GM12878 (cell line): ENCODE measurements around the gene NR2C2AP.

Source experiments
- CHD4 ChIP-seq: fragments of 200-600 bp; sonication (generic); IDR thresholded peaks from 2 replicates; pipeline ENCODE4 v1.6.1; 2016; ENCODE audit warnings: mild to moderate bottlenecking
- CREM ChIP-seq: IDR thresholded peaks from 2 replicates; pipeline ENCODE4 v1.6.1; 2014; ENCODE audit warnings: antibody characterized with exemption, low read depth
- EED ChIP-seq: sonication (generic); IDR thresholded peaks from 2 replicates; pipeline ENCODE4 v1.6.1; 2016; ENCODE audit warnings: antibody characterized with exemption, low read depth
- HDGF ChIP-seq: fragments of 450-650 bp; IDR thresholded peaks from 2 replicates; pipeline ENCODE4 v1.6.1; 2016; ENCODE audit warnings: antibody characterized with exemption
- JUND ChIP-seq: IDR thresholded peaks from 2 replicates; pipeline ENCODE4 v1.6.1; 2012; ENCODE audit warnings: low read depth, mild to moderate bottlenecking, low read length, improper control_type of control experiment, moderate library complexity
- KDM1A ChIP-seq: fragments of 200-600 bp; sonication (generic); IDR thresholded peaks from 2 replicates; pipeline ENCODE4 v1.6.1; 2016; ENCODE audit warnings: borderline replicate concordance
- POLR2A ChIP-seq: IDR thresholded peaks from 2 replicates; pipeline ENCODE4 v1.6.1; 2011; ENCODE audit warnings: low read depth, mild to moderate bottlenecking, low read length
- RAD21 ChIP-seq: IDR thresholded peaks from 2 replicates; pipeline ENCODE4 v1.6.1; 2011; ENCODE audit warnings: mild to moderate bottlenecking, low read depth, low read length, moderate library complexity; ENCODE audit not compliant: insufficient read depth
- RAD51 ChIP-seq: fragments of 450-650 bp; IDR thresholded peaks from 2 replicates; pipeline ENCODE4 v1.6.1; 2016; ENCODE audit warnings: moderate library complexity, mild to moderate bottlenecking, inconsistent platforms
- SMC3 ChIP-seq: IDR thresholded peaks from 2 replicates; pipeline ENCODE4 v1.6.1; 2011; ENCODE audit warnings: low read length, improper control_type of control experiment, borderline replicate concordance
- ZNF207 ChIP-seq: fragments of 450-650 bp; IDR thresholded peaks from 2 replicates; pipeline ENCODE4 v1.6.1; 2014; ENCODE audit warnings: antibody characterized with exemption, mild to moderate bottlenecking, borderline replicate concordance
- TF ChIP-seq, protein P1 (sequence below), 3 experiments: IDR thresholded peaks in 2 of 3; conservative IDR thresholded peaks in 1 of 3; 2 replicates each; pipeline ENCODE4 v1.5.1; 2011; ENCODE audit warnings: low read depth in 3 of 3, low read length in 3 of 3, mild to moderate bottlenecking in 3 of 3, control low read depth in 2 of 3, moderate library complexity in 2 of 3, inconsistent platforms in 1 of 3, mixed read lengths in 1 of 3; ENCODE audit not compliant: control insufficient read depth in 2 of 3, insufficient read depth in 1 of 3; ENCODE audit errors: extremely low read depth in 1 of 3
- TF ChIP-seq, protein P2 (sequence below): fragments of 450-650 bp; IDR thresholded peaks from 2 replicates; pipeline ENCODE4 v1.6.1; 2014; ENCODE audit warnings: mild to moderate bottlenecking
- TF ChIP-seq, protein P3 (sequence below): IDR thresholded peaks from 2 replicates; pipeline ENCODE4 v1.6.1; 2012; ENCODE audit warnings: low read length, inconsistent platforms

GRCh38 chr19:19238126-19238894 lies 35.1 kb upstream of the NR2C2AP start:
- TF ChIP-seq, protein P1, sequence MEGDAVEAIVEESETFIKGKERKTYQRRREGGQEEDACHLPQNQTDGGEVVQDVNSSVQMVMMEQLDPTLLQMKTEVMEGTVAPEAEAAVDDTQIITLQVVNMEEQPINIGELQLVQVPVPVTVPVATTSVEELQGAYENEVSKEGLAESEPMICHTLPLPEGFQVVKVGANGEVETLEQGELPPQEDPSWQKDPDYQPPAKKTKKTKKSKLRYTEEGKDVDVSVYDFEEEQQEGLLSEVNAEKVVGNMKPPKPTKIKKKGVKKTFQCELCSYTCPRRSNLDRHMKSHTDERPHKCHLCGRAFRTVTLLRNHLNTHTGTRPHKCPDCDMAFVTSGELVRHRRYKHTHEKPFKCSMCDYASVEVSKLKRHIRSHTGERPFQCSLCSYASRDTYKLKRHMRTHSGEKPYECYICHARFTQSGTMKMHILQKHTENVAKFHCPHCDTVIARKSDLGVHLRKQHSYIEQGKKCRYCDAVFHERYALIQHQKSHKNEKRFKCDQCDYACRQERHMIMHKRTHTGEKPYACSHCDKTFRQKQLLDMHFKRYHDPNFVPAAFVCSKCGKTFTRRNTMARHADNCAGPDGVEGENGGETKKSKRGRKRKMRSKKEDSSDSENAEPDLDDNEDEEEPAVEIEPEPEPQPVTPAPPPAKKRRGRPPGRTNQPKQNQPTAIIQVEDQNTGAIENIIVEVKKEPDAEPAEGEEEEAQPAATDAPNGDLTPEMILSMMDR (IDR thresholded peaks at IDR 0.05 in 2 of 3, conservative IDR thresholded peaks at IDR 0.05 in 1 of 3; ENCODE audit: control insufficient read depth in 2 of 3, extremely low read depth in 1 of 3, insufficient read depth in 1 of 3, low read depth in 3 of 3, low read length in 3 of 3): no peak
- TF ChIP-seq, protein P2, sequence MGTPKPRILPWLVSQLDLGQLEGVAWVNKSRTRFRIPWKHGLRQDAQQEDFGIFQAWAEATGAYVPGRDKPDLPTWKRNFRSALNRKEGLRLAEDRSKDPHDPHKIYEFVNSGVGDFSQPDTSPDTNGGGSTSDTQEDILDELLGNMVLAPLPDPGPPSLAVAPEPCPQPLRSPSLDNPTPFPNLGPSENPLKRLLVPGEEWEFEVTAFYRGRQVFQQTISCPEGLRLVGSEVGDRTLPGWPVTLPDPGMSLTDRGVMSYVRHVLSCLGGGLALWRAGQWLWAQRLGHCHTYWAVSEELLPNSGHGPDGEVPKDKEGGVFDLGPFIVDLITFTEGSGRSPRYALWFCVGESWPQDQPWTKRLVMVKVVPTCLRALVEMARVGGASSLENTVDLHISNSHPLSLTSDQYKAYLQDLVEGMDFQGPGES: no peak
- TF ChIP-seq JUND: no peak
- TF ChIP-seq RAD21: no peak
- no peak for TF ChIP-seq POLR2A
- no peak for TF ChIP-seq CHD4
- TF ChIP-seq SMC3: no peak
- no peak for TF ChIP-seq KDM1A
- TF ChIP-seq RAD51: no peak
- TF ChIP-seq, protein P3, sequence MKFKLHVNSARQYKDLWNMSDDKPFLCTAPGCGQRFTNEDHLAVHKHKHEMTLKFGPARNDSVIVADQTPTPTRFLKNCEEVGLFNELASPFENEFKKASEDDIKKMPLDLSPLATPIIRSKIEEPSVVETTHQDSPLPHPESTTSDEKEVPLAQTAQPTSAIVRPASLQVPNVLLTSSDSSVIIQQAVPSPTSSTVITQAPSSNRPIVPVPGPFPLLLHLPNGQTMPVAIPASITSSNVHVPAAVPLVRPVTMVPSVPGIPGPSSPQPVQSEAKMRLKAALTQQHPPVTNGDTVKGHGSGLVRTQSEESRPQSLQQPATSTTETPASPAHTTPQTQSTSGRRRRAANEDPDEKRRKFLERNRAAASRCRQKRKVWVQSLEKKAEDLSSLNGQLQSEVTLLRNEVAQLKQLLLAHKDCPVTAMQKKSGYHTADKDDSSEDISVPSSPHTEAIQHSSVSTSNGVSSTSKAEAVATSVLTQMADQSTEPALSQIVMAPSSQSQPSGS: no peak
- no peak for TF ChIP-seq CREM
- TF ChIP-seq EED: no peak
- TF ChIP-seq HDGF: no peak
- TF ChIP-seq ZNF207: no peak
